ENCODE results near the gene ACTR2. TPM values are rescaled to one million over a fixed set of nuclear protein-coding genes. Genes with fewer than 3 reads are reported as not detected.

Gene ACTR2
- total and polyA plus RNA-seq, 9 donors = 33.4 to 146 (median 113) TPM

DNA sequence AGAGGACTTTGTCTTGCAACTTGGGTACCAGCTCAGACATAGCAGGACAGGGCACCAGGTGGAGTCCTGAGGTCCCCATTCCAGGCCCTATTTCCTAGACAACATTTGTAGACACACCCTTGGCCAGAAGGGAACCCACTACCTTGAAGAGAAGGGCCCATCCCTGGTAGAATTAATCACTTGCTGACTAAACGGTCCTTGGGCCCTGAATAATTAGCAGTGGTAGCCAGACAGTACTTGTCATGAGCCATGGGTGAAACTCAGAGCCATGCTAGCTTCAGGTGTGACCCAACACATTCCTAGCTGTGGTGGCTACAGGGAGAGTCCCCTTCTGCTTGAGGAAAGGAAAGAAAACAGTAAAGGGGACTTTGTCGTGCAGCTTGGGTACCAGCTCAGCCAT, 28.5 kb upstream of the ACTR2 start:
- Histone ChIP-seq H3K4me3 (no peak overlapping the region), H3K27me3 (no peaks in the 10 kb centered on the region), H3K9me3 (no peaks in the 10 kb centered on the region), H3K36me3 (no peaks in the 10 kb centered on the region), H3K4me1 (ENCODE audit: insufficient read depth) (no peaks in the 10 kb centered on the region), H3K27ac (no peak overlapping the region)
- no peak for TF ChIP-seq EP300 (IDR thresholded peaks at IDR 0.05)
- TF ChIP-seq POLR2A (IDR thresholded peaks at IDR 0.05) = no peak
- TF ChIP-seq, protein P1, sequence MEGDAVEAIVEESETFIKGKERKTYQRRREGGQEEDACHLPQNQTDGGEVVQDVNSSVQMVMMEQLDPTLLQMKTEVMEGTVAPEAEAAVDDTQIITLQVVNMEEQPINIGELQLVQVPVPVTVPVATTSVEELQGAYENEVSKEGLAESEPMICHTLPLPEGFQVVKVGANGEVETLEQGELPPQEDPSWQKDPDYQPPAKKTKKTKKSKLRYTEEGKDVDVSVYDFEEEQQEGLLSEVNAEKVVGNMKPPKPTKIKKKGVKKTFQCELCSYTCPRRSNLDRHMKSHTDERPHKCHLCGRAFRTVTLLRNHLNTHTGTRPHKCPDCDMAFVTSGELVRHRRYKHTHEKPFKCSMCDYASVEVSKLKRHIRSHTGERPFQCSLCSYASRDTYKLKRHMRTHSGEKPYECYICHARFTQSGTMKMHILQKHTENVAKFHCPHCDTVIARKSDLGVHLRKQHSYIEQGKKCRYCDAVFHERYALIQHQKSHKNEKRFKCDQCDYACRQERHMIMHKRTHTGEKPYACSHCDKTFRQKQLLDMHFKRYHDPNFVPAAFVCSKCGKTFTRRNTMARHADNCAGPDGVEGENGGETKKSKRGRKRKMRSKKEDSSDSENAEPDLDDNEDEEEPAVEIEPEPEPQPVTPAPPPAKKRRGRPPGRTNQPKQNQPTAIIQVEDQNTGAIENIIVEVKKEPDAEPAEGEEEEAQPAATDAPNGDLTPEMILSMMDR (IDR thresholded peaks at IDR 0.05) = no peak
- 62 to 68% (median 68%) methylated on average over 2 of the region's 2 CpGs for WGBS, 3 donors
- no peak for DNase-seq
- intact Hi-C loops (cut with DNase I) = no loop called here

- Histone ChIP-seq H3K27ac (no peak overlapping the region), H3K27me3 (no peaks in the 10 kb centered on the region)
- WGBS, 3 donors = 73 to 89% (median 84%) methylated on average over 3 of the region's 3 CpGs
Observed at GRCh38 chr2:65199891-65200290, 27.7 kb upstream of the ACTR2 start.

GRCh38 chr2:65204461-65205210, 23.0 kb upstream of the ACTR2 start:
- Histone ChIP-seq H3K9me3 (no peaks in the 10 kb centered on the region), H3K27ac (no peak overlapping the region), H3K4me1 (ENCODE audit: insufficient read depth) (no peaks in the 10 kb centered on the region), H3K27me3 (no peaks in the 10 kb centered on the region), H3K4me3 (no peak overlapping the region), H3K36me3 (no peaks in the 10 kb centered on the region)
- intact Hi-C loops (cut with DNase I) = no loop called here
- 91 to 95% (median 94%) methylated on average over 20 of the region's 20 CpGs for WGBS, 3 donors
- DNase-seq = peak in 1 of 5 donors; percentile 58
- no peak for TF ChIP-seq POLR2A (IDR thresholded peaks at IDR 0.05)
- TF ChIP-seq, protein P1 (IDR thresholded peaks at IDR 0.05) = no peak
- no peak for TF ChIP-seq EP300 (IDR thresholded peaks at IDR 0.05)

More at GRCh38 chr2:65199891-65200290, 27.7 kb upstream of the ACTR2 start:
- DNase-seq = no peak
- intact Hi-C loops (cut with DNase I) = no loop called here
- Histone ChIP-seq H3K9me3 (no peaks in the 10 kb centered on the region), H3K4me1 (ENCODE audit: insufficient read depth) (no peaks in the 10 kb centered on the region), H3K4me3 (no peak overlapping the region), H3K36me3 (no peaks in the 10 kb centered on the region)
- no peak for TF ChIP-seq POLR2A (IDR thresholded peaks at IDR 0.05)
- TF ChIP-seq, protein P1 (IDR thresholded peaks at IDR 0.05) = no peak
- no peak for TF ChIP-seq EP300 (IDR thresholded peaks at IDR 0.05)

- H3K36me3 ChIP-seq = no peaks in the 10 kb centered on the region
- DNase-seq = no peak
- no peaks in the 10 kb centered on the region for H3K27me3 ChIP-seq
- H3K4me3 ChIP-seq = no peak overlapping the region
- no peaks in the 10 kb centered on the region for H3K9me3 ChIP-seq
- H3K27ac ChIP-seq = no peak overlapping the region
- H3K4me1 ChIP-seq (ENCODE audit: insufficient read depth) = no peaks in the 10 kb centered on the region
- intact Hi-C loops (cut with DNase I) = no loop called here
- 79 to 85% (median 82%) methylated on average over 3 of the region's 3 CpGs for WGBS, 3 donors
- no peak for TF ChIP-seq POLR2A (IDR thresholded peaks at IDR 0.05)
- TF ChIP-seq EP300 (IDR thresholded peaks at IDR 0.05) = no peak
- TF ChIP-seq, protein P1 (IDR thresholded peaks at IDR 0.05) = no peak
Observed at GRCh38 chr2:65212115-65212514, 15.5 kb upstream of the ACTR2 start.
